DMS114 treated with DMSO at 0.1 percent for 48 hours (cell line): Measurements from ENCODE around the gene GABRG2.

Source experiments
- DNase-seq: peaks from one replicate; lab custom pipeline; 2025; ENCODE audit not compliant: unreplicated experiment; lab: John Stamatoyannopoulos, UW

GABRG2 gene

DNA sequence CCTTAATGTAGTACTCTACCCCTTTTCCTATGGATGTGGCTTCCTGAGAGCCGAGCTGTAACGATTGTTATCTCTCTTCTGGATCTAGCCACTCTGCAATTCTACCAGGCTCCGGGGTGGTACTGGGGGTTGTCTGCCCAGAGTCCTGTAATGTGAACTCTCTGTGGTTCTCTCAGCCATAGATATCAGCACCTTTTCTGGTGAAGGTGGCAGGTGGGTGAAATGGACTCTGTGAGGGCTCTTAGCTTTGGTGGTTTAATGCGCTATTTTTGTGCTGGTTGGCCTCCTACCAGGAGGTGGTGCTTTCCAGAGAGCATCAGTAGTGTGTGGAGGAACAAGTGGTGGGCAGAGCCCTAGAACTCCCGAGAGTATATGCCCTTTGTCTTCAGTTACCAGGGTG lies 122.1 kb downstream of the GABRG2 start:
- no peak for DNase-seq

DNA sequence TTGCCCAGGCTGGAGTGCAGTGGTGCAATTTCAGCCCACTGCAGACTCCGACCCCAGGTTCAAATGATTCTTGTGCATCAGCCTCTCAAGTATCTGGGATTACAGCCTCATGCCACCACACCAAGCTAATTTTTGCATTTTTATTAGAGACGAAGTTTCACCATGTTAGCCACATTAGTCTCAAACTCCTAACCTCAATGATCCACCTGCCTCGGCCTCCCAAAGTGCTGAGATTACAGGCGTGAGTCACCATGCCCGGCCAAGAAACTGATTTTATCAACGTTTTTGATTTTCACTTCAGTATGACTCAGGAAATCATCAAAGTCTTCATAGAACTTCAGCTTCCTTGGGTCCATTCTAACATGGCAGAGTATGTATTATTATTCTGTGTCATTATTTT lies 125.4 kb downstream of the GABRG2 start:
- DNase-seq: no peak

DNA sequence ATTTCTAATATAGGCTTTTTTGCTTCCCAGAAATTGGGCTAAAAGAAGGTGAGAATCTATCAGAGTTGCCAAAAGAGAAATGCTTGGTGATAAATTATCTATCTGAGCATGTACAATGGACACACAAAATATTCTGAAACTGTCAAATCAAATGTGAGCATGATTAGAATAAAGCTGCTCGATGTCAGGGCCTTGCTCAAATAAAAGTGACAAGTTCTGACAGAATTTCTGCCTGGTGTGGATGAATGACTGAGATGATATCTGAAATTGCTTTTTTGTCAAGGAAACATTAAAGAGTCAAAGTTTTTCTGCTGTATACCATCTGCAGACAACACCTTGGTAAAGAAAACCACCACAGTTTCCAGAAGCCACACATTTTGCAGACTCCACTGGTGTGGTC lies 128.8 kb downstream of the GABRG2 start:
- no peak for DNase-seq

DNA sequence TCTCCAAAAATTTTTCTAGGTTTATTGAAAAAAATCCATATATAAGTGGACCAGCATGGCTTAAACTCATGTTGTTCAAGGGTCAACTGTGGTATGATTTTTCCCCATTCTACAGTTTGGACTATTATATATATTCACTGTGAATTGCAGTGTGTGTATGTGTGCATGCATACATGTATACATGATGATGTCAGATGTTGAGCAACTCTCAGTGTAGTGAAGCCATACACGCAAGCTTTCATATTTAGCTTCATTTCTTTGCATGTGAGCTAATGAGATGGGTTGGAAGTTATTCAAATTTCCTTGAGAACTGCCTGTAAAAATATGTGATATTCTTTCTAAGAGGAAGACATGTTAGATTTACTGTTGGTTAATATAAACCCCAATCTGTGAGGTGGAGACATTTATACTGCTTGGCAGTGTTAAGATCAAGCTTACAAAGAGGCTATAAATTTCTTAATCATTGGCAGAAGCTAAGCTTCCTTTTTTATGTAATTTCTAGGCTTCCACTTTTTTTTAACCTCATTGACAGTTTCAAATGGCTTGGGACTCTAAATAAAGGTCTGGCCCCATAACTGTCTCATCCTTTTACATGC lies 134.8 kb downstream of the GABRG2 start:
- DNase-seq: no peak
